CD4-positive, alpha-beta memory T cell (primary cell): ENCODE measurements around the gene SYMPK. TPM values are rescaled to one million over a fixed set of nuclear protein-coding genes. Genes with fewer than 3 reads are reported as not detected.

Experiments used
- CTCF ChIA-PET: fragments of 350-600 bp; sonication (Branson Sonifier 250); formaldehyde crosslinking; loops from one replicate; lab custom pipeline; 2021; ENCODE audit warnings: inconsistent platforms; ENCODE audit not compliant: partially characterized antibody; lab: Charles Lee
- POLR2A ChIA-PET: fragments of 350-600 bp; sonication (Branson Sonifier 250); formaldehyde crosslinking; loops from one replicate; lab custom pipeline; 2021; ENCODE audit not compliant: partially characterized antibody; lab: Charles Lee
- DNase-seq, 5 donors: peaks; one replicate each; pipeline versions ENCODE4 v3.0.0 to v3.0.0-alpha.2; 2020 to 2022; ENCODE audit warnings: mixed read lengths in 1 of 5
- H3K27ac ChIP-seq: one replicate; pipeline ENCODE4 v1.7.0; 2013; ENCODE audit warnings: low read depth, low read length
- H3K27me3 ChIP-seq: 2 replicates; pipeline ENCODE4 v1.7.0; 2013; ENCODE audit warnings: mild to moderate bottlenecking, low read length, moderate library complexity; ENCODE audit not compliant: insufficient read depth
- H3K36me3 ChIP-seq: 2 replicates; pipeline ENCODE4 v1.7.0; 2013; ENCODE audit warnings: mild to moderate bottlenecking, low read length, moderate library complexity; ENCODE audit not compliant: insufficient read depth
- H3K4me1 ChIP-seq: 2 replicates; pipeline ENCODE4 v1.7.0; 2013; ENCODE audit warnings: mild to moderate bottlenecking, low read length, moderate library complexity; ENCODE audit not compliant: insufficient read depth
- H3K4me3 ChIP-seq, 2 donors: one replicate each; pipeline ENCODE4 v1.7.0; 2013; ENCODE audit warnings: low read length in 2 of 2, mild to moderate bottlenecking in 1 of 2
- H3K9me3 ChIP-seq, 2 donors: one replicate each; pipeline ENCODE4 v1.7.0; 2013; ENCODE audit warnings: low read length in 2 of 2, control low read depth in 1 of 2; ENCODE audit not compliant: control insufficient read depth in 1 of 2
- H3K27ac Mint-ChIP-seq, 7 donors: one replicate each; pipeline ENCODE4 v1.8.0; 2020 to 2021; ENCODE audit warnings: mixed read lengths in 7 of 7, mild to moderate bottlenecking in 6 of 7, inconsistent platforms in 3 of 7, moderate library complexity in 3 of 7
- H3K27me3 Mint-ChIP-seq, 2 donors: one replicate each; pipeline ENCODE4 v1.8.0; 2020 to 2021; ENCODE audit warnings: mixed read lengths in 2 of 2
- H3K36me3 Mint-ChIP-seq, 2 donors: one replicate each; pipeline ENCODE4 v1.8.0; 2020 to 2021; ENCODE audit warnings: mixed read lengths in 2 of 2, inconsistent platforms in 1 of 2, mild to moderate bottlenecking in 1 of 2
- H3K4me1 Mint-ChIP-seq, 4 donors: one replicate each; pipeline ENCODE4 v1.8.0; 2020 to 2021; ENCODE audit warnings: mixed read lengths in 4 of 4, mild to moderate bottlenecking in 1 of 4
- H3K4me3 Mint-ChIP-seq, 8 donors: one replicate each; pipeline ENCODE4 v1.8.0; 2020 to 2021; ENCODE audit warnings: mixed read lengths in 8 of 8, mild to moderate bottlenecking in 7 of 8, moderate library complexity in 6 of 8, inconsistent platforms in 3 of 8
- H3K9me3 Mint-ChIP-seq, 8 donors: one replicate each; pipeline ENCODE4 v1.8.0; 2020 to 2021; ENCODE audit warnings: mixed read lengths in 8 of 8, mild to moderate bottlenecking in 5 of 8, inconsistent platforms in 3 of 8, moderate library complexity in 1 of 8
- intact Hi-C: fragments of 100-400 bp; cut with micrococcal nuclease; formaldehyde crosslinking; loops from one replicate; pipeline ENCODE4 v1.15.1; 2023
- polyA plus RNA-seq, 2 donors: library from polyadenylated mRNA; unstranded; fragments of 300-500 nt; fragmentation: Illumina TruSeq; gene quantifications; one replicate each; pipeline ENCODE4 v1.2.3, GENCODE V29; 2021
- total RNA-seq, 2 experiments: library from RNA; stranded (reverse); gene quantifications; one replicate each; pipeline ENCODE4 v1.2.3, GENCODE V29; 2021

The SYMPK gene
- total and polyA plus RNA-seq, 4 experiments from 2014 or later = 6.0 to 98.2 (median 55.7) TPM

GRCh38 chr19:45782162-45782691 is 80.7 kb downstream of the SYMPK start, which contains the start of gene DMPK:
Gene DMPK, minus strand, starts transcription at chr19:45782490. Its CDS starts 138 bp downstream, at chr19:45782352.
- H3K36me3 Mint-ChIP-seq = peaks cover 13 to 15% of the 10 kb centered on the region in 2 donors
- Histone ChIP-seq H3K27ac (no peak within 1 kb of the TSS), H3K4me3 (no peak within 1 kb of the TSS), H3K27me3 (peaks cover 13% of the 10 kb centered on the region), H3K36me3 (peaks cover 4% of the 10 kb centered on the region), H3K9me3 (no peaks in the 10 kb centered on the region), H3K4me1 (peaks cover 20% of the 10 kb centered on the region)
- no peak for DNase-seq
- H3K4me3 Mint-ChIP-seq = no peak within 1 kb of the TSS
- ChIA-PET POLR2A (interaction anchor here (0.7 to 1.3 kb wide), 6 partner anchors 10 to 17 kb away, joined by 3 to 6 read pairs (median 3); partner anchors contain the start of genes DMWD and SIX5), CTCF (interaction anchor here (0.6 to 2.6 kb wide), 3 partner anchors 13 to 1840 kb away, joined by 3 to 13 read pairs (median 3); partner anchors contain the start of gene SIX5)
- intact Hi-C loops = no loop called here
- H3K4me1 Mint-ChIP-seq = peaks cover 12 to 26% (median 18%) of the 10 kb centered on the region in 4 donors
- no peak within 1 kb of the TSS for H3K27ac Mint-ChIP-seq
- H3K27me3 Mint-ChIP-seq = peaks cover 4 to 14% of the 10 kb centered on the region in 2 donors
- no peaks in the 10 kb centered on the region for H3K9me3 Mint-ChIP-seq

- Histone ChIP-seq H3K36me3 (no peaks in the 10 kb centered on the region), H3K4me1 (peaks cover 20% of the 10 kb centered on the region), H3K27ac (no peak overlapping the region), H3K9me3 (no peaks in the 10 kb centered on the region), H3K4me3 (no peak overlapping the region), H3K27me3 (peaks cover 13% of the 10 kb centered on the region)
- Mint-ChIP-seq H3K36me3 (peaks cover 10% of the 10 kb centered on the region in 2 donors), H3K4me1 (peaks cover 12 to 26% (median 18%) of the 10 kb centered on the region in 4 donors), H3K9me3 (no peaks in the 10 kb centered on the region), H3K27me3 (peaks cover 4 to 14% of the 10 kb centered on the region in 2 donors), H3K27ac (no peak overlapping the region), H3K4me3 (no peak overlapping the region)
- POLR2A ChIA-PET = interaction anchor here (0.8 to 1.3 kb wide), 4 partner anchors 9 to 12 kb away, joined by 3 to 4 read pairs (median 3); partner anchors contain the start of genes DMWD and SIX5
- DNase-seq = no peak
- CTCF ChIA-PET = interaction anchor here (2.6 kb wide), 1 partner anchor 12 kb away, joined by 13 read pairs; the partner anchor contains the start of gene SIX5
- intact Hi-C loops = no loop called here
Measured at GRCh38 chr19:45781214-45782161, 81.5 kb downstream of the SYMPK start.

- Histone ChIP-seq H3K27me3 (peaks cover 13% of the 10 kb centered on the region), H3K9me3 (no peaks in the 10 kb centered on the region), H3K36me3 (no peaks in the 10 kb centered on the region), H3K4me3 (no peak overlapping the region), H3K4me1 (peaks cover 20% of the 10 kb centered on the region), H3K27ac (no peak overlapping the region)
- Mint-ChIP-seq H3K4me3 (no peak overlapping the region), H3K4me1 (peaks cover 12 to 26% (median 18%) of the 10 kb centered on the region in 4 donors), H3K27me3 (peaks cover 4 to 14% of the 10 kb centered on the region in 2 donors), H3K27ac (no peak overlapping the region), H3K9me3 (no peaks in the 10 kb centered on the region), H3K36me3 (peaks cover 7% of the 10 kb centered on the region in 2 donors)
- DNase-seq = no peak
- ChIA-PET CTCF (interaction anchor here (2.5 kb wide), 2 partner anchors 10 to 19 kb away, joined by 14 to 28 read pairs; partner anchors contain the start of gene SIX5), POLR2A (interaction anchor here (0.8 to 2.0 kb wide), 4 partner anchors 10 to 18 kb away, joined by 3 to 23 read pairs (median 4); partner anchors contain the start of gene SIX5)
- intact Hi-C loops = no loop called here
Measured at GRCh38 chr19:45780448-45781213, 82.3 kb downstream of the SYMPK start.

- H3K27me3 ChIP-seq = peaks cover 13% of the 10 kb centered on the region
- no peak overlapping the region for H3K4me3 ChIP-seq
- H3K27me3 Mint-ChIP-seq = peaks cover 4 to 14% of the 10 kb centered on the region in 2 donors
- ChIA-PET CTCF (interaction anchor here (2.5 kb wide), 2 partner anchors 10 to 20 kb away, joined by 14 to 28 read pairs; partner anchors contain the start of gene SIX5), POLR2A (interaction anchor here (0.9 to 2.0 kb wide), 2 partner anchors 10 to 19 kb away, joined by 3 to 23 read pairs; partner anchors contain the start of gene SIX5)
- H3K4me3 Mint-ChIP-seq = peak overlapping the region in 1 of 8 donors; percentile 85
- no peak for DNase-seq
- no peaks in the 10 kb centered on the region for H3K9me3 ChIP-seq
- H3K9me3 Mint-ChIP-seq = no peaks in the 10 kb centered on the region
- H3K27ac ChIP-seq = no peak overlapping the region
- H3K27ac Mint-ChIP-seq = peak overlapping the region in 2 of 7 donors; percentile 35 to 47
- intact Hi-C loops = no loop called here
- peaks cover 7% of the 10 kb centered on the region in 2 donors for H3K36me3 Mint-ChIP-seq
- no peaks in the 10 kb centered on the region for H3K36me3 ChIP-seq
- H3K4me1 Mint-ChIP-seq = peaks cover 12 to 26% (median 18%) of the 10 kb centered on the region in 4 donors
- peaks cover 20% of the 10 kb centered on the region for H3K4me1 ChIP-seq
Measured at GRCh38 chr19:45780146-45780447, 82.8 kb downstream of the SYMPK start.

GRCh38 chr19:45779231-45780145 is 83.5 kb downstream of the SYMPK start:
- H3K27ac Mint-ChIP-seq = peak overlapping the region in 5 of 7 donors; percentile 44 to 88 (median 57)
- H3K27me3 Mint-ChIP-seq = peaks cover 4 to 14% of the 10 kb centered on the region in 2 donors
- no peaks in the 10 kb centered on the region for H3K9me3 Mint-ChIP-seq
- intact Hi-C loops = loop anchor here (1.0 kb wide), 1 partner anchor 9 kb away; no protein-coding TSS in a partner anchor
- POLR2A ChIA-PET = interaction anchor here (0.6 to 2.0 kb wide), 4 partner anchors 9 to 19 kb away, joined by 3 to 23 read pairs (median 4); partner anchors contain the start of gene SIX5
- peaks cover 7% of the 10 kb centered on the region in 2 donors for H3K36me3 Mint-ChIP-seq
- no peaks in the 10 kb centered on the region for H3K9me3 ChIP-seq
- CTCF ChIA-PET = interaction anchor here (0.8 to 2.5 kb wide), 8 partner anchors 9 to 123 kb away, joined by 3 to 28 read pairs (median 4); partner anchors contain the start of genes DMWD, MYPOP and SIX5
- H3K4me3 Mint-ChIP-seq = peak overlapping the region; percentile 36 to 88 (median 84)
- peaks cover 12 to 26% (median 18%) of the 10 kb centered on the region in 4 donors for H3K4me1 Mint-ChIP-seq
- peak; percentile 60 to 87 (median 68) for DNase-seq
- no peaks in the 10 kb centered on the region for H3K36me3 ChIP-seq
- peaks cover 13% of the 10 kb centered on the region for H3K27me3 ChIP-seq
- H3K27ac ChIP-seq = no peak overlapping the region
- H3K4me3 ChIP-seq = peak overlapping the region; percentile 42 to 52
- peaks cover 20% of the 10 kb centered on the region for H3K4me1 ChIP-seq
